ENCODE data around the gene ERBB2. TPM values are rescaled to one million over a fixed set of nuclear protein-coding genes. Genes with fewer than 3 reads are reported as not detected.

Gene ERBB2
- total RNA-seq, 1 donor from 2014 or later: 75.2 TPM

DNA sequence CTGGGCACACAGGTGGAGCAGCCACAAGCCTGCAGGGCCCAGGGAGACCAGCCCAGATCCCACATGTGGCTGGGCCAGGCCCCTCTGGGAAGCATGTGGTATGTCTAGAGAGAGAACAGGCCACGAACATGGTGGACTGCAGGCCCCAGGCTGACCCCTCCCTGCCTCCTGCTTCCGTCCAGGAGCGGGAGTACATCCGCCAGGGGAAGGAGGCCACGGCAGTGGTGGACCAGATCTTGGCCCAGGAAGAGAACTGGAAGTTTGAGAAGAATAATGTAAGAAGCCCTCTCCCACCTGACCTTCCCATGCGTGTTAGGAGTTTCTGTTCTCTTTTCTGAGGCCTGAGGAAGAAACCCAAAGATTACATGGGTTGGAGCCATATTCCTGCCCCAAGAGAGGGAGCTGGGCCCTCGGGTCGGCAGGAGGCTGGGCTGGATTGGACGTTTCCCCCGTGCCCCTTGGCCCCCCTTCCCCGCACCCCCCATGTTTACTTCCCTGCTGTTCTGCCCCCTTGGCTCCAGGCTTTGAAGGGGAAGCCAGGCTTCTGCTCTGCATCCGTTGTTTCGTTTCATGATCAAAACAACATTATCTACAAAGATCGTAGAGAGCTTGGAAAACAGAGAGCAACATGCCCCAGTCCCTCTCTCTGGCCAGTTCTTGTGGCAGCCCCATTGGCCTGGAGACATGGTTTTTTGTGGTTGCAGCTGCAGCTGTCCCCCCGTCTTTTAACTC, 40.4 kb upstream of the ERBB2 start:
- Mint-ChIP-seq H3K9me3 (no peaks in the 10 kb centered on the region), H3K27ac (no peak overlapping the region)
- H3K36me3 ChIP-seq: no peaks in the 10 kb centered on the region

DNA sequence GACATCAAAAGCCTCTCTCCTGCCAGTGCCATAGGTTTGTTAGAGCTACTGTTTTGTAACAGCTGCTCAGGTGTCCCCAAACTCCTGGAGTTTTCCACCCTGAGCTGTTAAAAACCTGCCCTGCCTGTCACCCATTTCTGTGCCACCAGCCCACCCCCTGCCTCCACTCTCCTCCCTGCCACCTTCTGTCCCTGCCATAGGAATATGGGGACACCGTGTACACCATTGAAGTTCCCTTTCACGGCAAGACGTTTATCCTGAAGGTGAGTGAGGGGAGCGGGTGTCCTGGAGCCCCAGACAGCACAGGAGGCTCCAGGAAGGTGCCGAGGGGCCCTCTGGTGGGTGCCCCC, 39.9 kb upstream of the ERBB2 start:
- H3K4me2 ChIP-seq: no peak overlapping the region
- peaks cover 9% of the 10 kb centered on the region for H3F3A ChIP-seq (ENCODE audit: low read depth)
- no peak overlapping the region for H3K4me3 Mint-ChIP-seq
- no peaks in the 10 kb centered on the region for H3K9me3 Mint-ChIP-seq
- DNase-seq (ENCODE audit: low spot score): no peak
- H3K27ac ChIP-seq: no peak overlapping the region
- no peaks in the 10 kb centered on the region for H3K9me3 ChIP-seq (ENCODE audit: low read depth)
- peaks cover 35% of the 10 kb centered on the region for H4K20me1 ChIP-seq (ENCODE audit: low read depth)
- no peak overlapping the region for H3K9ac ChIP-seq
- H3K4me1 ChIP-seq: peaks cover 13% of the 10 kb centered on the region
- no peak overlapping the region for H2AFZ ChIP-seq (replicated peaks)
- no peak overlapping the region for H3K27ac Mint-ChIP-seq
- no peak for TF ChIP-seq EZH2 (IDR thresholded peaks at IDR 0.05)
- peaks cover 6% of the 10 kb centered on the region for H3K36me3 Mint-ChIP-seq
- peaks cover 2% of the 10 kb centered on the region for H3K27me3 Mint-ChIP-seq (ENCODE audit: insufficient read depth, low read depth)
- H3K4me1 Mint-ChIP-seq: peaks cover 19% of the 10 kb centered on the region
- H3K79me2 ChIP-seq (ENCODE audit: low read depth): no peaks in the 10 kb centered on the region
- peaks cover 2% of the 10 kb centered on the region for H3K27me3 ChIP-seq
- H3K36me3 ChIP-seq: no peaks in the 10 kb centered on the region
- no peak overlapping the region for H3K4me3 ChIP-seq

More for the DNA sequence above, 40.4 kb upstream of the ERBB2 start:
- Mint-ChIP-seq H3K27me3 (ENCODE audit: insufficient read depth, low read depth) (peaks cover 2% of the 10 kb centered on the region), H3K4me1 (peaks cover 24% of the 10 kb centered on the region), H3K4me3 (no peak overlapping the region), H3K36me3 (peaks cover 11% of the 10 kb centered on the region)
- H3K4me2 ChIP-seq: no peak overlapping the region
- H3K79me2 ChIP-seq (ENCODE audit: low read depth): peaks cover 3% of the 10 kb centered on the region
- DNase-seq (ENCODE audit: low spot score): no peak
- H4K20me1 ChIP-seq (ENCODE audit: low read depth): peaks cover 32% of the 10 kb centered on the region
- H3K9ac ChIP-seq: no peak overlapping the region
- H3K9me3 ChIP-seq (ENCODE audit: low read depth): no peaks in the 10 kb centered on the region
- TF ChIP-seq EZH2phosphoT487 (IDR thresholded peaks at IDR 0.05) (no peak), CTCF (IDR thresholded peaks at IDR 0.05) (no peak), EZH2 (IDR thresholded peaks at IDR 0.05) (no peak)
- H3K27ac ChIP-seq: no peak overlapping the region
- no peak overlapping the region for H2AFZ ChIP-seq (replicated peaks)
- H3K4me3 ChIP-seq: no peak overlapping the region
- peaks cover 16% of the 10 kb centered on the region for H3K4me1 ChIP-seq
- no peaks in the 10 kb centered on the region for H3K27me3 ChIP-seq
- peaks cover 9% of the 10 kb centered on the region for H3F3A ChIP-seq (ENCODE audit: low read depth)

DNA sequence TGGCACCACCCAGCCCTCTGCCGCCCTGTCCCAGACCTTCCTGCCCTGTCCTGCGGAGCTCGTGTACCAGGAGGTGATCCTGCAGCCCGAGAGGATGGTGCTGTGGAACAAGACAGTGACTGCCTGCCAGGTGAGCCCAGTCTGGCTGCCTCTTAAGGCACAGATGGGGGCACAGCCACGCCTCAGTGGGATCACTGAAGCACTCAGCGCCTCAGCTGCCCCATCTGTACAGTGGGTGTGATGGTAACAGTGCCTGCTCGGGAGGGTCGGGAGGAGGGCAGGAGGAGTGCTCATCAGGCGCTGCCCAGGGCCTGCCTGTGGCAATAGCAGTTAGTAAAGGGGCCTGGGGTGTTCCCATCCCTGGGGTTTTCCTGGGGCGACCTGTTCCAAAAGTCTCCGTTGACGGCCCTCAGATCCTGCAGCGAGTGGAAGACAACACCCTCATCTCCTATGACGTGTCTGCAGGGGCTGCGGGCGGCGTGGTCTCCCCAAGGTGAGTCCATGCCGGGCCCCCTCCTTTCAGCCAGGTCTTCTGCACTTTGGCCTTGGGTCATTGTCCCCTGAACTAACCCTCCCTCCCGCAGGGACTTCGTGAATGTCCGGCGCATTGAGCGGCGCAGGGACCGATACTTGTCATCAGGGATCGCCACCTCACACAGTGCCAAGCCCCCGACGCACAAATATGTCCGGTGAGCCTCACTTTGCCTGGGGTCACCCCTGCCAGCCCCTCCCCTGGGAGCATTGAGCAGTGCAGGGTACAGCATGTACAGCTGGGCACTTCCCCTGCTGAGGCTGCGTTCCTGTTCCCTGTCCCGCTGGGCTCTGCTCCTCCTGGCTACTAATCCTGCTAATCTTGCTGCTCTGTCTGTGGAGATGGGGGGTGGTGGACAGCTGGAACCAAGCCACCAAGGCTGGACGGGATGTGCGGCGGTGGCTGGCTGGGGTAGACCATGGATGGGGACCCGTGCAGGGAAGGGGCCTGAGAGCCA, 39.2 kb upstream of the ERBB2 start:
- Histone ChIP-seq H3F3A (ENCODE audit: low read depth) (peaks cover 9% of the 10 kb centered on the region), H3K4me1 (peaks cover 14% of the 10 kb centered on the region), H3K27ac (no peak overlapping the region), H3K4me2 (no peak overlapping the region), H3K27me3 (peaks cover 9% of the 10 kb centered on the region), H3K36me3 (no peaks in the 10 kb centered on the region), H3K9me3 (ENCODE audit: low read depth) (no peaks in the 10 kb centered on the region), H2AFZ (replicated peaks) (no peak overlapping the region), H3K79me2 (ENCODE audit: low read depth) (no peaks in the 10 kb centered on the region), H4K20me1 (ENCODE audit: low read depth) (peaks cover 36% of the 10 kb centered on the region), H3K4me3 (no peak overlapping the region), H3K9ac (no peak overlapping the region)
- Mint-ChIP-seq H3K4me1 (peaks cover 13% of the 10 kb centered on the region), H3K4me3 (no peak overlapping the region), H3K9me3 (no peaks in the 10 kb centered on the region), H3K27ac (no peak overlapping the region), H3K36me3 (peaks cover 6% of the 10 kb centered on the region), H3K27me3 (ENCODE audit: insufficient read depth, low read depth) (peaks cover 2% of the 10 kb centered on the region)
- TF ChIP-seq CTCF (IDR thresholded peaks at IDR 0.05) (no peak), EZH2 (IDR thresholded peaks at IDR 0.05) (no peak), EZH2phosphoT487 (IDR thresholded peaks at IDR 0.05) (no peak)
- peak; percentile 44 for DNase-seq (ENCODE audit: low spot score)

Measured in neural progenitor cell (in vitro differentiated cells).